MV-4-11 (cell line): Measurements from ENCODE around the gene MAP1LC3B2.
"Not testable (repeated sequence)": the region's sequence is repeated elsewhere in the genome, so short reads cannot be mapped to it uniquely, and the experiment has no call there.

ENCODE experiments used
- DNase-seq: peaks from one replicate; lab custom pipeline; 2025; lab: John Stamatoyannopoulos, UW

MAP1LC3B2 gene

GRCh38 chr12:116561181-116561821 is 2.1 kb downstream of the MAP1LC3B2 start:
- no peak for DNase-seq

- no peak for DNase-seq
Measured at GRCh38 chr12:116562090-116562489, 2.9 kb downstream of the MAP1LC3B2 start.

DNA sequence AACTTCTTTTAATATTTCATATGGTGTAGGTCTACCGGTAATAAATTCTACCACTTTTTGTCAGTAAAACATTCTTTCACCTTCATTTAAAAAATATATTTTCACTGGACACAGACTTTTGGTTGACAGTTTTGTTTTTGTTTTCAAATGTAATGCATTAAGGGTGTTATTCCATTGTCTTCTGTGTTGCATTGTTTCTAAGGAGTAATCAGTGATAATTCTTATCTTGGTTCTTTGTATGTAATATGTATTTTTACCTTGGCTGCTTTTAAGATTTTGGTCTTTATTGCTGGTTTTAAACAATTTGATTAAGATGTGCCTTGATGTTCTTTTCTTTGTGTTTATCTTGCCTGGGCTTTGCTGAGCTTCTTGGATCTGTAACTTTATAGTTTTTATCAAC is 4.1 kb downstream of the MAP1LC3B2 start:
- peak; percentile 16 for DNase-seq

GRCh38 chr12:116564080-116564479 is 4.9 kb downstream of the MAP1LC3B2 start:
- DNase-seq: no peak

- not testable (repeated sequence) for DNase-seq
Measured at GRCh38 chr12:116565221-116565620, 6.0 kb downstream of the MAP1LC3B2 start.

DNA sequence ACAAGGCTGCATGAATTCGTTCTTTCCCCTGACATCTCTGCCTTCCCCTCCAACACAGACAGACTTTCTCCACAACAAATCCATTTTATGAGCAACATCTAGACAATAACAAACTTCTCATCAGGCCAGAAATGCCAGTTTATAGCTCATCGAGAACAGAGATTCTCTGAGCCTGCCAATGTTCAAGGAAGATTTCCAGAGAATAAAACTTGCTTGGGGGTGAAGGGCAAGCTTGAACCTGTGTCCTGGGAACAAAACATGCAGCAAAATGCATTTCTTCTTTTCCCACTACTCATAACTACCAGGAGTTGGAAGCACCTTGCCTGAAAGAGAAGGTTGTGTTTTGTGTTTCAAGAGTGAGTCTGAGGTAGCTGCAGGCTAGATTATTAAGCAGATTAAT is 6.8 kb downstream of the MAP1LC3B2 start:
- no peak for DNase-seq

GRCh38 chr12:116568203-116568602 is 9.0 kb downstream of the MAP1LC3B2 start:
- no peak for DNase-seq

DNA sequence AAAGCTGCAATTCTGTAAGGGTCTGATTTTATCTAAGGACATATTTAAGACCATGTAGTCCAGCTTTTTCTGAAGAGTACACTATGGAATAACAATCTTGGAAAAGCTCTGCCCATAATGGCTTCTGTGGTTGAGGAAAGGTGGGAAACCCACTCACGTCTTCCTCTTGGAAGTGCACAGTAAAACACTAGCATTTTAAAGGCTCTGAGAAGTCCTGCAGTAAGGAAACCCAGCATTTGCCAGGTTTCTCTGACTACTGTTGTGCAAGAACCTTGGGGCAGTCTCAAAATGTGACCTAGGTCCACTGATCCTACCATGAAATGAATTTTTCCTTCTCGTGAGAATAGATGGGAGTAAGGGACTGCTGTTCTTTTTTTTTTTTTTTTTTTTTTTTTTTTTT is 11.9 kb downstream of the MAP1LC3B2 start:
- no peak for DNase-seq

GRCh38 chr12:116573776-116574175 is 14.6 kb downstream of the MAP1LC3B2 start:
- no peak for DNase-seq

DNA sequence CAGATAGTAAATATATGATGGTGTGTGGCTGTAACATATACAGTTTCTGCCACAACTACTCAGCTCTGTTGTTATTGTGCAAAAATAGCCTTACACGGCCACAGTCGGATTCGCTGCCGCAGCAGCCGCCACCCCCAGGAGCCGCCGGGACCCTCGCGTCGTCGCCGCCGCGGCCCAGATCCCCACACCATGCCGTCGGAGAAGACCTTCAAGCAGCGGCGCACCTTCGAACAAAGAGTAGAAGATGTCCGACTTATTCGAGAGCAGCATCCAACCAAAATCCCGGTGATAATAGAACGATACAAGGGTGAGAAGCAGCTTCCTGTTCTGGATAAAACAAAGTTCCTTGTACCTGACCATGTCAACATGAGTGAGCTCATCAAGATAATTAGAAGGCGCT is 16.6 kb downstream of the MAP1LC3B2 start:
- DNase-seq: not testable (repeated sequence)

- DNase-seq: no peak
Measured at GRCh38 chr12:116577154-116577561, 18.0 kb downstream of the MAP1LC3B2 start.

- DNase-seq: no peak
Measured at GRCh38 chr12:116578051-116578450, 18.9 kb downstream of the MAP1LC3B2 start.

DNA sequence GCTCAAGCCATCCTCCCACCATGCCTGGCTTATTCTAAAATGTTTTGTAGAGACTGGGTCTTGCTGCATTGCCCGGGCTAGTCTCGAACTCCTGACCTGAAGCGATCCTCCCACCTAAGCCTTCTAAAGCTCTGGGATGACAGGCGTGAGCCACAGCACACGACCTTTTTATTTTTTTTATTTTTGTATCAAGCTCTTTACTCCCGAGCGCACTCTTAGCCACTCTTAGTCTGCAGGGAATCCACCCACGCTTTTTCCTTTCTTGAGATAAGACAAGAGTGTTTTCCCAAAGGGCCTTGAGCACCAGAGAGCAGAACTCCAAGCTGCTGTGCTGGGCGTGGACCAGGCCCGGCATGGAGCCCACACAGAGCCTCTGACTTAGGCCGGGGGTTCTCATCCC is 23.4 kb downstream of the MAP1LC3B2 start:
- DNase-seq: no peak

- DNase-seq: no peak
Measured at GRCh38 chr12:116583129-116583694, 24.0 kb downstream of the MAP1LC3B2 start.

- no peak for DNase-seq
Measured at GRCh38 chr12:116587270-116587669, 28.1 kb downstream of the MAP1LC3B2 start.

DNA sequence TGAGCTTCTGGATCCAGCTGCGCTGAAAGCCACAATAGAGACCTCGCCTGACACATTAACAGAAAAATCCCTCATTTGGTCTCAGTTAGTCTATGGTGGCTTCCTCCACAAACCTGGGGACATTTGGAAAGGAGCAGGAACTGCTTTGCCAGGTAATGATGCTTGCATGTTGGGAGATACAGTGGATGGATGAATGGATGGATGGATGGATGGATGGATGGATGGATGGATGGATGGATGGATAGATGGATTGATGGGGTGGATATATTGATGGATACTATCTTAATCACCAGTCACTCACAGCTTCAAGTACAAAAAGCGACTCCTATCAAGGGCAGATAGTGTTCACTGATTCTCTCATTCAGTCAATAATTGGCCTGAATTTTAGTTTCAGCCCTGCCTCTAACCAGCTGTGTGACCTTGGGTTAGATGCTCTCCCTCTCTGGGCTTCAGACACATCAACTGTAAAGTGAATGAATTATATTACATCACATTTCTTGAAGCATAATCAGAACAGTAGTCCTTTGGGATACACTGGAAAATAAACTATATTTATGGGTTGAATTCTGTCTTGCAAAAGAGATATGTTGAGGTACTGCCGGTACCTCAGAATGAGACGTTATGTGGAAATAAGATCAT is 29.3 kb downstream of the MAP1LC3B2 start:
- no peak for DNase-seq

GRCh38 chr12:116589581-116589980 is 30.4 kb downstream of the MAP1LC3B2 start:
- DNase-seq: no peak

DNA sequence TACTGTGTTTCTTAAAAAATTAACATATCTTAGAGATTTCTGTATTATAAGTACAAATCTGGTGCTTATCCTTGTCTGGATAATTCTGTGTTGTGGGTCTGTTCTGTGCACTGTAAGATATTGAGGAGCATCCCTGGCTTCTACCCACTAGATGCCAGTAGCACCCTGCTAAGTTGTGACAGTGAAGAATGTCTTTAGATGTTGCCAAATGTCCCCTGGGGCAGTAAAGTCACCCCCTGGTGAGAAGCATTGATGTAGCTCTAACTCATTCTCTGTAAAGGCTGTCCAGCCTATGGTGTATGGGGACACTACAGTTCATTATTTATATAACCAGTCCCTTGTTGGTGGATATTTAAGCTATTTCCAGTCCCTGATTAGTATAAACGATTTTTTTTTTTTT is 31.4 kb downstream of the MAP1LC3B2 start:
- peak; percentile 56 for DNase-seq

- DNase-seq: no peak
Measured at GRCh38 chr12:116591855-116592637, 32.9 kb downstream of the MAP1LC3B2 start.

- peak; percentile 37 for DNase-seq
Measured at GRCh38 chr12:116592731-116593130, 33.5 kb downstream of the MAP1LC3B2 start.

DNA sequence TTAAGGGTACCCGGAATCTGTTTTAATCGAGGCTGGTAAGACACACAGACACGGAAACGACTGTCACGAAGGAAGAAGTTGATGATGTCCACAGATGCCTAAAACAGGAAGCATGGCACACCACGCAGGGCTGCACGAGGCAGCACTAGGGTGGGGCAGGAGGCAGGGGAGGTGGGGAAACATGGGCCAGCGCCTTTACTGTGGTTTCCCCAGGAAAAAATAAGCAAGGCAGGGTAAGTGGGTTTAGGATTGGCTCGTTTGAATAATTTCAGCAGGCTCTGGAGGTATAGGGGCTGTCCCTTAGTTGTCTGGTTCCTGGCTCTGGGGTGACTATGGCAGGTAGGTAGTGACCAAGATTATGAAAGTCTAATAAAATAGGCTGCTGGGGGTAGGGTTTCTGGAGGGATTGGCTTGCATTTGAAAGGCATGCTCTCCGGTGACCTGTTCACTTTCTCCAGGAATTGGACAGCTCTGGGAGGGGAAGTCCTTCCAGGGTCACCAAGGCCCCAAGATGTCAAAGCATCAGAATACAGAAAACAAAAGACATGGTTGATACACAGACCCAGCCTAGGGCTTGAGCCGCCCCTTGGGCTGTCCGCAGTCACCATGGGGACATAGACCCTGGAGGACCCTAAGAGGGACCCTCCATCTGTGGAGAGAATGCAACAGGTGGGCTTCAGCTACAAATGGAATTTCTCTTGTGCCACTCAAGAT is 35.3 kb downstream of the MAP1LC3B2 start:
- peak; percentile 87 for DNase-seq

- no peak for DNase-seq
Measured at GRCh38 chr12:116595186-116595585, 36.0 kb downstream of the MAP1LC3B2 start.
